Hematopoietic multipotent progenitor cell treated with erythropoietin and hydrocortisone succinate and interleukin-3 and kit ligand, for 6 days (in vitro differentiated cells): Measurements from ENCODE around the gene SOX6.
"Not testable (repeated sequence)": the region's sequence is repeated elsewhere in the genome, so short reads cannot be mapped to it uniquely, and the experiment has no call there.

Source experiments
- DNase-seq: peaks from one replicate; pipeline ENCODE4 v3.0.0-alpha.2; 2015

SOX6 gene

DNA sequence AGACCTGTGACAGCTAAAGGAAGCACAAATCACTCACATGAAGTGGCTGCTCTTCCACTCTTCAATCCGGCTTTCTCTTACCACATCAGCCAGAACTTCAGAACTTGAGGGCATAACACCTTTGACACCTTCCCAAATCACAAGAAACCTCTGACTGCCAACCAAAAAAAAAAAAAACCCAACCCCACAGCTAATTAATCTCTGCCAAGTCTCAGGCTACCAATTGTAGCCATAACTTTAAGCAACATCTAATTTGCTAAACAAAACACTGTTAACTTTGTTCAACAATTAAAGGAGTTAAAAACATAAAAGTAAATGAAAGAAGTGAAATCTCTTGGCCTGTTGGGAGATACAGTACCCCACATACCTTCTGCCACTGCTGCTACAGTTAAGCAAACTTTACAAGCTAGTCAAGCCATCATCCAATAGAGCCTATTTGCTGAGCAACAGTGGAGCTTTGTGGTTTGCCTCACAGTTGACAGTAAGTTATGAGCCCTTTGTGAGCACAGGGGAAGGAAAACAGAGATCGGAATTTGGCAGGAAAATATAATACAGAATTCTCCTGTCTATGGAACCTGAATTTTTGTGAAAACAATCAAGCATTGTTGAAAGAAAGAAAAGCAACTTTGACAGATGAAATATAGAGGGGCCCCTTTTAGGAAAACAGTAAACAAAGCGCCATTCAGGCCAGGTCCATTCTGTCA is at the start of gene SOX6:
Gene SOX6, minus strand, starts transcription at position 490 of the 704 bp plus-strand sequence. CDS start 15,298 bp downstream, outside the sequence.
- DNase-seq = no peak

DNA sequence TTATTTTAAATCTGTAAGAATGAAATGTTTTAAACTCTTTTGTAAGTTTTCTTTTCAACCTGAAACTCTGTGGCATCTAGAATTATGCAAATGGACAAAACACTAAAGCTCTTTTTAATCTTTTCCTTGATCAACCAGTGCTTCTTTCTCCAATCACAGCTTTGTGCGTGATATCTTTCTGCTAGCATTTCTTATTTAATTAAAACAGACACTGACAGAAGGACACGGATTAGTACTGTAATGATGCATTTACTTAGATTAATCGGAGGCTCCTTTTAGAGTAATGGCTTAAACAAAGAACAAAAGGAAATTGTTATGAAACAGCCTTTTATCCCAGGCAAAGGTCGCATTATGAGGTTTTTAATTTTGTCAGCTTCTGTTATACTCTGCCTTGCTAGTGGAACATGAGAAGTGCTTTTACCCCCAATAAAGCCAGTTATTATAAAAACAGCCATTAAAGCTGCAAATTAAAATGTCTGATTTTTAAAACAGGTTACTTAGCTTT is 48.5 kb upstream of the SOX6 start:
- DNase-seq = no peak

DNA sequence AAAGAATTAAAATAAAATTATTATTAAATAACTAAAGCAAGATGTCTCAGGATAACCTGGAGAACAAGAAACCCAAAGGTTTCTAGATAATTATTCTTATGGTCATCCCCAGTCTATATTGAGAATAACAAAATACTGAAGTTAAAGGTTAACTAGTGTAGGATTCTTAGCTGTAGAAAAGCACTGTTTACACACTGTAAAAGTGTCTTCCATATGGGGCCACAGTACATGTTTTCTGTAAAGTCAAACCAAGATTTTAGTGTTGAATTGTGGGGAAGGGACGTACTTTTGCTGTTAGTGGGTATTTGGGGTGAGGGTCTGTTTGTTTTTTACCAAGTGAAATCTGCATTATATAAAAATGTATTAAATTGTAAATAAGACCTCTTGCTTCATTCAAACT is 47.5 kb upstream of the SOX6 start:
- no peak for DNase-seq

DNA sequence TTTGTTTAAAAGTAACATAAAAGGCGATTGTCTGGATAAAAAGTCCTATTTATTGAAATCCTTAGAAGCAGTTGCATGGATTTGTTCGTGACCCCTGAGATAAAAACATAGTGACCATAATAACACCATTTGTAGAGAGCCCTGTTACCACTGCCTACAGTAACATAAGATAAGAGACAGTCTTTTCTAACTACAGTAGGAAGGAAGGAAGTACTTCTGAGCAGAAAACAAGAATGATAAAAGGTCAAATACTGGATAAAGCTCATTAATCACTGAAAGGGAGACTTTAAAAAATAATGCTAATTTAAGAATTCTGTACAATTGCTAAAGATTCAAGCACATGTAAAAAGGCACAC is 47.1 kb upstream of the SOX6 start:
- DNase-seq = no peak

DNA sequence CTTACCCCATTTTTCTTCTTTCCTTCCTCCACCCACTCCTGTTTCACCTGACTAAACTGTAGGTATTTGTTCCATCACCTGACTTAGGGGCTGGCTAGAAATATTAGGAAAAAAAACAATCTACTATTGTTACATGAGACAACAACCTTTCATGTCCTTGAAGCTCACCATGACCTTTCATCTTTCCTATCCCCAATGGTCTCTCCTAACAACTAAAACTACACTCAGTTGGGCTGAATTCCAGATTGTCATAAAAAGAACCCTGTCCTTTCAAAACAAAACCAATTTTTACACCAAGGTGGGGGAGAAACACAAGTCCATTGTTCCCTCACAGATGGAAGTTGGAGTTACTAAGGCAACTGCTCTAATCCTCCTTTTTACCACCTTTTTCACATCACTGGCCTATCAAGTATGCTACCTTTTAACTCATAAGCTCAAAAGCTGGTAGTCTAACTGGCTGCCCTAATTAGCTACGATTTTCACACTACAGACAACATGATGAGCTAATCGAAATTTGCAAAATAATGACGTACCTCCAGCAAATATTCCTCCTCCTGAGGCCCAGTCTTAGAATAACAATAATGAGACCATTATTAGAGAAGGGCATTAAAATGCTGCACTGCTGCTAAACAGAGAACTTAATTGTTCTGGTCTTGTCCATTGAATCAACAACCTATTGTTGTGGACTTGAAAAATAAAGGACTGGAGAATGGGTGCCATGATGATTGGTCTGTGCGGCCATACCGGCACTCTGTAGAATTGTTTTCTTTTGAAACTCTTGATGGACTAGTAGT is 46.5 kb upstream of the SOX6 start:
- DNase-seq = no peak

DNA sequence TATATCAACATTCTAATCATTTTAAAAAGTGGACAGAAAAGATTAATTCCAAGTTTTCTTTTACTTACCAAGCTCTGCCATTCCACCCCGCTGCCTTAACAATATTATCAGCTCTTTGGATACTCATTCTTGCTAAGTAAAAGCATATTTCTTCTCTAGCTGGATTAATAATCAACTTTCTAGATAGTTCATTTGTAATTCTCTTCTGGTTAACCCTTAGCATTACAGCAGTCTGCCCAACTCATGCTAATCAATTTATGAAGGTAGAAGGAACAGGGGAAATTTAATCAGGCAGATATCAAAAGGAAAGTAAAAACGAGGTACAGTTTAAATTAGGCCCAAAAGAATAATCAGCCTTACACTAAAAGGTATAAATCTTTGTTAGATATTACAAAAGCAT is 41.0 kb upstream of the SOX6 start:
- DNase-seq = no peak

DNA sequence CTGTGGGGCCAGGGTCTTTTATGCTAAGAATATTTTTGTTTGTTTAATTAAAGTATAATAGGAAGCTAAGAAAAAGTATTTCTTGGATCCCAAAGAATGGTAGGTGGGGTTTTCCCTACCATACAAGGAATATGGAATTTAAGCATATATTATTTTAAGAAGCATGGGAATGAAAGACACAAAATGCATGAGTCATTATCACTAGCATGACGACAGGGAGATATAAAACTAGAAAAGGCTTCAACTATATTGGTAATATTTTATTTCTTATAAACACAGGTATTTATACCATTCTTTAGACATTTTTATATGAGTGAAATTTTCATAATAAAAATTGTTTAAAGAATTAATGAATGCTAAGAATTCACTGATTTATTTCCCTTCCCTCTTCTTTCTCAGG is 39.3 kb upstream of the SOX6 start:
- DNase-seq = no peak

DNA sequence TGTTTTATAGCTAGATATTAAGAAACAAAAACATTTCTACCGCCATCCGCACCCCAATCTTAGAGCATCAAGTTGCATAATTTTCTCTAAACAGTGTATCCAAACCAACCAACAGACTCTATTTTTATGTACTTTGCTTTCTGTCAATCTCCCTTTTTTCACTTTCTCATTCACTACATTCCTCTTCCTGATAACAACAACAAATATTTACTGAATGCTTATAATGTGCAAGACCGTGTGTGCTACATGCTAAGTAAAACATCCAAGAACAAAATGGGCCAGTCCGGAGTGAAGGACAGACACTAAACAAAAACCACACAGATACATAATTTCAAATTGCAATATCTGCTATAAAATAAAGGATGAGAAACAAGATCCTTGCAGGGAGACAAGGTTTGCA is 38.6 kb upstream of the SOX6 start:
- no peak for DNase-seq

DNA sequence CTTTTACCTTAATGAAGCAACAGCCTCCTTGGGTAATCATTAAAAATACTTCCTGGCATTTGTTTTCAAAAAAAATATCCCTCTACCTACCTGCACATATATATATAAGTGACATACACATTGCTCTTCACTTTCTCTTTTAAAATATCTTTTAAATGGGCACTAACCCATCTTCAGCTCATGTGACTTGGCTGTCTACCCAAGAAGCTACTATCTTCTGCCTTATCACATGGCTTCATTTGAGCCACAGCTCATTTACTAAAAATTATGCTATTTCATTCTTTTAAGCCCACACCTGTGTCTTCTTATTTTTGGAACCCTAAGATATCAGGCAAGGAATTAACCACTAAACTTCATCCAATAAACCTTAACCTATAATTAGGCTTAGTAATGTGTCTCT is 37.0 kb upstream of the SOX6 start:
- DNase-seq = peak; percentile 40

DNA sequence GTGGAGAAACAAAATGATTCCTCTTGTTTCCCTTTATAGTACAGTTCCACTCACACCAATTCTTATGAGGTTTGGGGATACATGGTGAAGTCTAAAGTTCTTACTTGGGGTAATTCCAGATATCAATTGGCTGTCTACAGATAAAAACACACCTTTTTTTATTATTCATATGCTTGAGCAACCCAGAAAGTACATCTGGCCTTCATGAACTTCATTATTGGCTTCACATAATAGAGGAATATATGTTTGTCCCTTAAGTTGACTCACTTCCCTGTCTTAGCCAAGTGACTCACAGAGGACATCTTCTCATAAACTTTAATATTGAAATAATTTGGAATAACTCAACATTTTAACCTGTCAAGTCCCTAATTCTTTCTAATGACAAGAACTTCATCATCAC is 36.3 kb upstream of the SOX6 start:
- DNase-seq = no peak

DNA sequence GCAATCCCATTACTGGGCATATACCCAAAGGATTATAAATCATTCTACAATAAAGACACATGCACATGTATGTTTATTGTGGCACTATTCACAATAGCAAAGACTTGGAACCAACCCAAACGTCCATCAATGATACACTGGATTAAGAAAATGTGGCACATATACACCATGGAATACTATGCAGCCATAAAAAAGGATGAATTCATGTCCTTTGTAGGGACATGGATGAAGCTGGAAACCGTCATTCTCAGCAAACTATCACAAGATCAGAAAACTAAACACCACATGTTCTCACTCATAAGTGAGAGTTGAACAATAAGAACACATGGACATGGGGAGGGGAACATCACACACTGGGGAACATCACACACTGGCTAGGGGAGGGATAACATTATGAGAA is 34.5 kb upstream of the SOX6 start:
- not testable (repeated sequence) for DNase-seq

DNA sequence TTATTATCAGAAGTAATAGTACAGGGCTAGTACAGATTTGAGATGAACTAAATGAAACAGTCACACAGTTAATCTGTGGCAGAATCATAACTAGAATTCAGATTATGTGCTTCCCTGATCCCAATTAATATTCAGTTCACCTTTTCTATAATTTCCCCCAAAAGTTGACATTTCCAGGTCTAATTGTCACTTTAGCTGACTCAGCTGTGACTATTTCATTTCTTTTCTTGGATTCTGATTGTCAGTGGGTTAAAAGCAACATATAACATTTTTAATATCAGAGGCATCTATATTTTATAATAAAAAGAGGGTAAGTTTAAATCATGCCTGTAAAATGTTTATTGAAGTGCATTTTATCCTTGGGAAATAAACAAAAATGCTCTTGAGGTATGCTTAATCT is 28.8 kb upstream of the SOX6 start:
- no peak for DNase-seq

DNA sequence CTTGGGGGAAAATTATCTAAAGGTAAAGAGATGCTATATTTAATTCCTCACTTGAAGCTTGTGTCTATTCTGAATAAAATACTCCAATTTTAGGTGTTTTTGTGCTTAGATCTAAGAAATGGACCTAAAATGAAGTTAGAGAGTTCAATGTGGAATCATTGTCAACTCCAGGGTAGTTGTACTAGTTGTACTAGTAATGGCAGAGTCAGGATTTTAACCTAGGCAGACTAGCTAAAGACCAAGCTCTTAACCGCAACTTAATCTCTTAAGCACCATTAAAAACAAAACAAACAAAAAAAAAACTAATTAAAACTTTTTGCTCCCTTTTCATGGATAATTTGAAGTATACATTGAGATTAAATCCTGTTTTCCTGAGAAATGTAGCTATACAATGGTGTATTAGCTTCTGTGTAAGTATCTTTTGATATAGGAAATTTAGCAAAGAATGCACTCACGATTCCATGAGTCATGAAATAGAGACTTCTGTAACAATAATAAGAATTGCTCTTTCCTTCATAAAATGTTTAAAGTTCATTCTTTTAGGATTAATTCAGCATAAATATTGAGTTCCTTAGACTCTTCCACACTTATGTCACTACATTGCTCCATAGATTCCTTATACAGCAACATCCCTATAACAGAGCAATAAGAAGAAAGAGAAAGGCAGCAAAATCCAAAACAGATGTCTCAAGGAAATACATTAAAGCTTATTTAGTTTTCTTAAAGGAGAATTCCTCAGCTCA is 26.5 kb upstream of the SOX6 start:
- DNase-seq = no peak

DNA sequence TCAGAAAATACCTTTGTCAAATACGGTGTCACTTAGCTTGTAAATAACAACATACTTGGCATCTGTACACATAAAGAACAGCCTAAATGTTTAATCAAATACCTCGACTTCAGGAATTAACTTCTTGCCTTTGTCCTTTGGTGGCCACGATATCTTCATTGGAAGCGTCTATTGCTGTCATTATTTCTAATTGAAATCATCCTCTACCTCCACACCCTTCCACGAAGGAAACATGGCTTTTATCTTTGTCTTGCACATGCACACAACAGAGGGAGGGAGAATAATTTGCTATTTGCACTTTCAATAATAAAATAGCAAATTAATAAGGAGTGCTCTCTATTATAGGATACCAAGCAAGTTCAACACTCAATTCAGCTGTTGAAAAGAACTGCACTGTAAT is 25.8 kb upstream of the SOX6 start:
- peak; percentile 46 for DNase-seq

DNA sequence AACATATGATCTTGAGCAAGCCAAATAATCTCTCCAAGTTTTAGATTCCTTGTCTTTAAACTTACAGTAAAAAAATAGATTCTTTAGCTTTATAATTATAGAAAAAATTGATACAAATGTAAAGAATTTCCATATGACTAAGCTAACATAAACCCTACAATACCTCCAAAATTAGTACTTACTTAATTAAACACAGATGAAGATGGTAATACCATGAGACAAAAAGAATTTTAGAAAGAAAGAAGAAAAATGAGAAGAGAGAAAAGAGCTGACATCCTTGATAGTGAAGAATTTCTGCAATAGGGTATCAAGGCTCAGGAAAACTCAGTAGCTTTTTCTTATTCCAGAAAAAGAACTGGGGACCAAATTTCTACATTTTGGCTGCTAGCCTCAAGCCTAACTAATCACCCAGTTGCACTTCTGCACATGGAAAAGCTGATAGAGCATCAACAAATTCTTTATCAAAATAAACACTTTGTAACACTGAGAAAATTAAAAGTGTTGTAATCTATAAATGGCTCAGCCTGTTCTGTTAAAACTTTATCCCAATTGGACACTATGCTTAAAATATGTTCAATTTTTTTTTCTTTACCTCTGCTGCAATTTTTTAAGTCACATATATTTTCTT is 24.7 kb upstream of the SOX6 start:
- DNase-seq = peak; percentile 55

DNA sequence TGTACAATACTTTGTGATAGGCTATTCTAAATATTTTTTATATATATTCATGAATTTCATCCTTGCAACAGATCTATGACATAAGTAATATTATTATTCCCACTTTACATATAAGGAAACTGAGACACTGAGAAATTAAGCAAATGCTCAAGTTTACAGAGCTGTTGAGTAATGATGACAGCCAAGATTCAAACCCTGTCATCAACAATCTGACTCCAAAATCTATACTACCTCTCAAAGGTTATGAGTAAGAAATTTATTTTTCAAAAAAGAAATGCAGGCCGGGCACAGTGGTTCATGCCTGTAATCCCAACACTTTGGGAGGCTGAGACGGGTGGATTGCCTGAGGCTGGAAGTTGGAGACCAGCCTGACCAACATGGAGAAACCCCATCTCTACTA is 22.6 kb upstream of the SOX6 start:
- no peak for DNase-seq

DNA sequence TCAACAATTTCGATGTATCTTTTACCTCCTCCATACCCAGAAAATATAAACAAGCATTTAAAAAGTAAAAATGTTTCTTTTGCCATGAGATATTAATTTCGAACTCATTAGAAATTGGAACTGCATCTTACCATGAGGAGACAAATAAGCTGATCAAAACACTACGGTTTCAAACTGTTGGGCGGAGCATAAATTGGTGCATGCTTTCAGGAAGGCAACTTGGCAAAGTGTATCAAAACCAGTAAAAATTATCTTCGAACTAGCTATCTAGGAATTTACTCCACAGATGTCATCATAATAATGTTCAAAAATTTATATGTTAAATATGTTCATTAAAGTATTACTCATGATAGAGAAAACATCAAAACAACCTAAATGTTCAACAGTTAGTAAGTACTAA is 21.4 kb upstream of the SOX6 start:
- DNase-seq = no peak

DNA sequence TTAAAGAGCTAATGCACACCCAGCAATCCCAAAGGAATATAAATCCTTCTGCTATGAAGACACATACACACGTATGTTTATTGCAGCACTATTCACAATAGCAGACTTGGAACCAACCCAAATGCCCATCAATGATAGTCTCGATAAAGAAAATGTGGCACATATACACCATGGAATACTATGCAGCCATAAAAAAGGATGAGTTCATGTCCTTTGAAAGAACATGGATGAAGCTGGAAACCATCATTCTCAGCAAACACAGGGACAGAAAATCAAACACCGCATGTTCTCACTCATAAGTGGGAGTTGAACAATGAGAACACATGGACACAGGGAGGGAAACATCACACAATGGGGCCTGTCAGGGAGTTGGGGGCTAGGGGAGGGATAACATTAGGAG is 19.3 kb upstream of the SOX6 start:
- not testable (repeated sequence) for DNase-seq

DNA sequence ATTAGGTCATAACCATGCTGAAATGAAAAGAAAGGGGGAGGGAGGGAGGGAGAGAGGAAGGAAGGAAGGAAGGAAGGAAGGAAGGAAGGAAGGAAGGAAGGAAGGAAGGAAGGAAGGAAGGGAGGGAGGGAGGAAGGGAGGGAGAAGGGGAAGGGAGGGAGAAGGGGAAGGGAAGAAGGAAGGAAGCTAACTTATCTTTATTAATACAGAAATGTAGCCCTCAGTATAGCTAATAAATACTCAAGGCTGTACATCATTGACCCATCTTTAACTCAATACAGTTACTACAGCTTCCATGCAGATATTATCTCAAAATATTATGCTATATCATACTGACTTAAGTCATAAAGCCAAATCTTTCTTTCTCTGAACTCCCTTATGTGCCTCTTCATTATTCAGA is 17.4 kb upstream of the SOX6 start:
- no peak for DNase-seq

DNA sequence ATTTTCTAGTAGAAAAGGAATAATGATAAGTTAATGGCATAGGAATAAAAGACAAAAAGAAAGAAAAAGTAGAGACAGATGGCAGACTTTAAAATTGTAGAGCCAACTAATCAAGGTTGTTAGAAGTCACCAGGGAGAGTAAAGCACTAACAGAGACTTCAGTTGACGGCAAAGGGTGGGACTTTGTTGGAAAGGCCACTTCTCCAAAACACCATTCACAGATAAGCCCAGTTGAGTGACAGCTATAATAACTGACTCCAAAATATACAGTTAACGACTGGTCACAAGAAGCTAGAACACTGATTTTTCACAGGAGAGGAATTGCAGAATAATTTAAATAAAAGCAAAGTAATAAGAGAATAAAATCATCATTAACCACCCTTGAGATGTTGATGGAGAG is 16.0 kb upstream of the SOX6 start:
- DNase-seq = no peak

DNA sequence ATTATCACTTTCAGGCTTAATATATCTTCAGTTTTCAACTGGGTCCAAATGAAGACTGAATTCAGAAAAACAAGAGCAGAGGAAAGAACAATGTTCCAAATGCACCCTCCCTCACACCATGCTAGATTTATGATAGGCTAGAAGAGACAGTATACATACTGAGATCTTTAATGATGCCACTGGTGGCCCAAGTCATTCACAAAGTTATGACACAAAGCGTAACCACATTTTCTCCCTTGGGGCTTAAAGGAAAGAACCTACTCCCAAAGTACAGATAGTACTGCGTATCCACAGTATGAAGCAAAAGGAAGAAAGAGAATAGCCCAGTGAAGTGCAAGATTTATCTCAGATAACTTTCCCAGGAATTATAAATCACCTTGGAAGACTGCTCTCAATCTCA is 10.9 kb upstream of the SOX6 start:
- DNase-seq = no peak

DNA sequence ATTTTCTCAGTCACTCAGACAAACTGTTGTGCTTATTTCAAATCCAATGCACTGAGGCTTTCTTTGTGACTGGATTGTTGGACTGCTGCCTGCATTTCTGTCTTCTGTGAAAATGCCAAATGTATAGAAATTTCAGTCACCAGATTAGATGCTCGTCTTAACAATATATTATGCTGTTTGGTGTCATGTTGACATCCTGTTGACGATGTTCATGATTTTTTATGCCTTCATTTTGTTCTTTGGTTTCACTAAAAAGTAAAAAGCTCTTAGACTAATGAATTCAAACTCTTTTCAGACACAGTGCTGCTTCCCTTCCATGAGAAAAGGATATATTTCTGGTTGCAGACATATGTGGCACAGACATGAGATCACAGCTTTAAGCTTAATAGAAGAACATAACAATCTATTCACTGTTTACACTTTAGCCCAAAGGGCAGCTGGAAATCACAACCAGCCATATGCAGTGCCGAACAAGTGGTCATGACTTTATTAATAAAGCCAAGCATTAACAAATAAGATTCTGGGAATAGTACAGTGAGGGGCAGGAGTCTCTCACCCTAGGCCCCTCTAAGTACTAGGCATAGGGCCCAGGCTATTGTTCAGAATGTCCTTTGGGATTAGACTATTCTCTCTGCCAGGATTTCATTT is 9.4 kb upstream of the SOX6 start:
- DNase-seq = no peak

DNA sequence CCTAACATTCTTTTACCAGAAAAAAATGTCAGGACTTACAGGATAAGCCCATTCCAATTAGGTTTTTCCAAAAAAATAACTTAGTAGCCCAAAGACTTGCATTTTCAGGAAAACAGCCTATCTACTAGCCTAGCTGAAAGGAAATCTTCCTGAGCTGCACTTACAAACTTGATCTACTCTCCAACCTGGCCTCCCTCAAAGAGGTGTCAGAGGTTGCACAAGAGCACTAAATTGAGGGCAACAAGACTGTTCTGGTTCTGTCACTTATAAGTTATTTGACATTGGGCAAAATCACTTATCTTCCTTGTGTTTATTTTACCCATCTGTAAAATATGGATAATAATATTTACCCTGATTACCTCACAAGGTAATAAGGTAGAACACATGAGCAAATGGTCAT is 7.9 kb upstream of the SOX6 start:
- DNase-seq = no peak
